ENCODE measurements around the gene PLXDC1.

GRCh38 chr17:39045948-39046679 is 105.3 kb downstream of the PLXDC1 start:
- TF ChIP-seq CTCF (IDR thresholded peaks at IDR 0.05) (no peak), POLR2A (IDR thresholded peaks at IDR 0.05) (no peak), EP300 (IDR thresholded peaks at IDR 0.05) (no peak)
